K562 (cell line): ENCODE results near the gene LRRC57. TPM values are rescaled to one million over a fixed set of nuclear protein-coding genes. Genes with fewer than 3 reads are reported as not detected.

Experiments
- AFF1 ChIP-seq, 2 experiments: fragments of 450-650 bp; IDR thresholded peaks; 2 replicates each; pipeline ENCODE4 v1.6.1; 2018; ENCODE audit warnings: mild to moderate bottlenecking in 2 of 2, low read depth in 1 of 2; ENCODE audit not compliant: partially characterized antibody in 2 of 2
- CBX8 ChIP-seq: fragments of 200-600 bp; sonication (generic); IDR thresholded peaks from 2 replicates; pipeline ENCODE4 v1.6.1; 2012; ENCODE audit warnings: borderline replicate concordance, mixed run types, low read depth, mild to moderate bottlenecking, moderate library complexity, mixed read lengths, low read length, control low read depth, inconsistent platforms; ENCODE audit not compliant: poor library complexity, severe bottlenecking; ENCODE audit errors: extremely low read depth
- MTA2 ChIP-seq: fragments of 450-650 bp; IDR thresholded peaks from 2 replicates; pipeline ENCODE4 v1.6.1; 2016; ENCODE audit warnings: low read depth
- NFE2 ChIP-seq: IDR thresholded peaks from 2 replicates; pipeline ENCODE4 v1.6.1; 2014; ENCODE audit warnings: antibody characterized with exemption, low read depth
- NFIX ChIP-seq: fragments of 250-450 bp; sonication (Bioruptor Pico); IDR thresholded peaks from 2 replicates; pipeline ENCODE4 v1.4.0; 2020; ENCODE audit warnings: low read depth, mild to moderate bottlenecking, moderate library complexity
- PRPF4 ChIP-seq: fragments of 200-400 bp; formaldehyde crosslinking; IDR thresholded peaks from one replicate; pipeline ENCODE4 v1.6.1; 2017; ENCODE audit warnings: low read length, low read depth, mild to moderate bottlenecking; ENCODE audit not compliant: insufficient read depth, poor library complexity, severe bottlenecking
- RBM15 ChIP-seq: fragments of 200-400 bp; formaldehyde crosslinking; IDR thresholded peaks from 2 replicates; pipeline ENCODE4 v1.6.1; 2018; ENCODE audit warnings: mild to moderate bottlenecking, low read length, moderate library complexity; ENCODE audit not compliant: insufficient read depth
- RBM22 ChIP-seq: fragments of 200-400 bp; formaldehyde crosslinking; IDR thresholded peaks from 2 replicates; pipeline ENCODE4 v1.6.1; 2018; ENCODE audit warnings: low read length, low read depth; ENCODE audit not compliant: poor library complexity, severe bottlenecking
- SMARCA4 ChIP-seq: fragments of 450-650 bp; IDR thresholded peaks from 2 replicates; pipeline ENCODE4 v1.6.1; 2016
- SOX6 ChIP-seq: fragments of 450-650 bp; IDR thresholded peaks from 2 replicates; pipeline ENCODE4 v1.6.1; 2014; ENCODE audit warnings: mild to moderate bottlenecking
- YY1 ChIP-seq, 3 experiments: IDR thresholded peaks; 2 replicates each; pipeline ENCODE4 v1.6.1; 2011; ENCODE audit warnings: low read length in 2 of 3, mild to moderate bottlenecking in 2 of 3, moderate library complexity in 2 of 3, borderline replicate concordance in 1 of 3, control low read depth in 1 of 3, low read depth in 1 of 3; ENCODE audit not compliant: insufficient read depth in 3 of 3, insufficient replicate concordance in 2 of 3, control insufficient read depth in 1 of 3, insufficient read length in 1 of 3; ENCODE audit errors: extremely low read depth in 1 of 3
- ZC3H11A ChIP-seq: IDR thresholded peaks from 2 replicates; pipeline ENCODE4 v1.6.1; 2012; ENCODE audit warnings: low read depth, low read length, improper control_type of control experiment
- ZNF263 ChIP-seq: sonication (generic); formaldehyde crosslinking; IDR thresholded peaks from 2 replicates; pipeline ENCODE4 v1.8.0; 2022; ENCODE audit warnings: mild to moderate bottlenecking, missing genetic modification reagents, borderline replicate concordance
- ZNF280A ChIP-seq: fragments of 450-650 bp; IDR thresholded peaks from 2 replicates; pipeline ENCODE4 v1.6.1; 2018; ENCODE audit warnings: mild to moderate bottlenecking, low read depth; ENCODE audit not compliant: partially characterized antibody
- ZNF436 ChIP-seq: fragments of 250-450, 450-650 bp; sonication (Bioruptor Pico); formaldehyde crosslinking; IDR thresholded peaks from 2 replicates; pipeline ENCODE4 v1.7.0; 2020; ENCODE audit warnings: mild to moderate bottlenecking
- polyA plus RNA-seq, 8 experiments: library from polyadenylated mRNA; depleted of rRNA in 4 of 8; stranded (reverse) in 5 of 8; unstranded in 3 of 8; fragments of >200 nt; fragmentation: Nextera tagmentation in 2 of 8; fragmentation: Illumina TruSeq in 1 of 8; extraction: Ambion mirVana in 2 of 8; extraction: Trizol in 1 of 8; gene quantifications; 2 replicates each; pipeline versions ENCODE4 v1.2.1 to v1.2.3, GENCODE V29; 2011 to 2014; ENCODE audit warnings: inconsistent platforms in 1 of 8, missing spikeins in 1 of 8
- total RNA-seq, 7 experiments: library from RNA; depleted of rRNA in 6 of 7; stranded (reverse); fragments of >200 nt in 6 of 7; fragmentation: Illumina TruSeq in 2 of 7; extraction: Trizol in 2 of 7; gene quantifications; 2 replicates each; pipeline versions ENCODE4 v1.2.1 to v1.2.3, GENCODE V29; 2011 to 2021; ENCODE audit warnings: low replicate concordance in 1 of 7

LRRC57 gene
- total and polyA plus RNA-seq, 9 of the 15 experiments (the other 6 are each of a cell fraction or from before 2014, with no cell fraction given), result 3.9 to 20.4 (median 14.8) TPM

GRCh38 chr15:42584031-42584765, 35.6 kb upstream of the LRRC57 start (continued):
- TF ChIP-seq SMARCA4, result peak; percentile 90
- TF ChIP-seq ZC3H11A, result no peak
- no peak for TF ChIP-seq PRPF4
- TF ChIP-seq MTA2, result peak; percentile 78
- no peak for TF ChIP-seq AFF1 (IDR thresholded peaks at IDR 0.05; ENCODE audit: low read depth in 1 of 2, partially characterized antibody in 2 of 2)
- TF ChIP-seq NFIX (CRISPR knock-in tag), result no peak
- TF ChIP-seq SOX6, result peak; percentile 96
- no peak for TF ChIP-seq ZNF436 (CRISPR knock-in tag)
- TF ChIP-seq ZNF280A, result no peak
- no peak for TF ChIP-seq YY1 (IDR thresholded peaks at IDR 0.05; ENCODE audit: borderline replicate concordance in 1 of 3, control insufficient read depth in 1 of 3, extremely low read depth in 1 of 3, insufficient read depth in 3 of 3, insufficient read length in 1 of 3, insufficient replicate concordance in 2 of 3, low read depth in 1 of 3, low read length in 2 of 3)
- peak; percentile 63 for TF ChIP-seq NFE2
- TF ChIP-seq CBX8, result no peak
- no peak for TF ChIP-seq RBM15
- TF ChIP-seq ZNF263 (CRISPR knock-in tag), result no peak
- TF ChIP-seq RBM22, result no peak
